Naive B cell (primary cell): ENCODE results near the gene GLB1L. TPM values are rescaled to one million over a fixed set of nuclear protein-coding genes. Genes with fewer than 3 reads are reported as not detected.

Experiments used
- ATAC-seq, 2 donors: fragments of 150-1000 bp; cut with Tn5 transposase; 2 replicates each; pipeline ENCODE4 v1.10.0; 2021; ENCODE audit warnings: low read depth in 2 of 2, mild to moderate bottlenecking in 2 of 2, moderate library complexity in 2 of 2
- DNase-seq: peaks from one replicate; pipeline ENCODE4 v3.0.0; 2022
- H3K27ac Mint-ChIP-seq, 6 donors: one replicate each; pipeline ENCODE4 v1.8.0; 2020 to 2022; ENCODE audit warnings: mild to moderate bottlenecking in 6 of 6, mixed read lengths in 6 of 6, moderate library complexity in 5 of 6, inconsistent platforms in 2 of 6
- H3K27me3 Mint-ChIP-seq, 3 donors: one replicate each; pipeline ENCODE4 v1.8.0; 2021 to 2022; ENCODE audit warnings: mixed read lengths in 3 of 3, mild to moderate bottlenecking in 1 of 3
- H3K36me3 Mint-ChIP-seq, 2 donors: one replicate each; pipeline ENCODE4 v1.8.0; 2020 to 2022; ENCODE audit warnings: mixed read lengths in 2 of 2, inconsistent platforms in 1 of 2, mild to moderate bottlenecking in 1 of 2
- H3K4me1 Mint-ChIP-seq, 3 donors: one replicate each; pipeline ENCODE4 v1.8.0; 2020 to 2022; ENCODE audit warnings: mixed read lengths in 3 of 3, inconsistent platforms in 1 of 3, mild to moderate bottlenecking in 1 of 3, moderate library complexity in 1 of 3
- H3K4me3 Mint-ChIP-seq, 8 donors: one replicate each; pipeline ENCODE4 v1.8.0; 2020 to 2022; ENCODE audit warnings: mild to moderate bottlenecking in 8 of 8, mixed read lengths in 8 of 8, moderate library complexity in 8 of 8, inconsistent platforms in 2 of 8
- H3K9me3 Mint-ChIP-seq, 7 donors: one replicate each; pipeline ENCODE4 v1.8.0; 2020 to 2022; ENCODE audit warnings: mixed read lengths in 7 of 7, mild to moderate bottlenecking in 5 of 7, inconsistent platforms in 2 of 7, moderate library complexity in 1 of 7
- polyA plus RNA-seq, 6 donors: library from polyadenylated mRNA; unstranded; fragments of 300-500 nt; fragmentation: Illumina TruSeq; gene quantifications; one replicate each; pipeline ENCODE4 v1.2.3, GENCODE V29; 2021; ENCODE audit warnings: low read depth in 6 of 6

The GLB1L gene
- polyA plus RNA-seq, 6 donors from 2014 or later, result 0.24 to 1.5 (median 1.00) TPM; not detected in 1

DNA sequence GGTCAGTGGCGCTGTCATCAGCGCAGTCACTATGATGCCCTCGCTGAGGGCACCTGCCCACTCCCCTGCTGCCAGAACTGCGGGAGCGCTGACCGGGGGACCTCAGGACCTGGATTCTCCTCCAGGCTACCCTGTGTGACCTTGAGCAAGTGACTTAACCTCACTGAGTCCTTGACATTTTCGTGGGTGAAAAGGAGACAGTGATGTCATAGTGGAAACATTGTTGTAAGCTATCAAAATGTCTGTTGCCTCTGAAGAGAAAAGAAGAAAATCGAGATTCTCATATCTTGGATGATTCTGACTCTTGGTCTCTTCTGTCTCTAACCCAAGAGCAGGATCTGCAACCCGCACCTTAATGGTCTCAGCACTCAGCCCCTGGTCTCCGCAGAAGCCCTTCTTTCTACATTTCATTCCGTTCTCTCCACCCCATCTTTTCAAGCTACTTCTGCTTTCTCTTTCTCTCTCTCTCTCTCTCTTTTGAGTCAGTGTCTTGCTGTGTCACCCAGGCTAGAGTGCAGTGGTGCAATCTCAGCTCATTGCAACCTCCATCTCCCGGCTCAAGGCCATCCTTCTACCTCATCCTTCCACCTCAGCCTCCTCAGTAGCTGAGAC is 9.5 kb upstream of the GLB1L start:
- ATAC-seq (peak; percentile 47), DNase-seq (peak; percentile 67)
- Mint-ChIP-seq H3K4me1 (peaks cover 36 to 45% (median 44%) of the 10 kb centered on the region in 3 donors), H3K4me3 (peak overlapping the region; percentile 78 to 95 (median 90)), H3K27me3 (no peaks in the 10 kb centered on the region), H3K27ac (peak overlapping the region; percentile 85 to 97 (median 91)), H3K9me3 (no peaks in the 10 kb centered on the region), H3K36me3 (peaks cover 0 to 7% of the 10 kb centered on the region in 2 donors)

DNA sequence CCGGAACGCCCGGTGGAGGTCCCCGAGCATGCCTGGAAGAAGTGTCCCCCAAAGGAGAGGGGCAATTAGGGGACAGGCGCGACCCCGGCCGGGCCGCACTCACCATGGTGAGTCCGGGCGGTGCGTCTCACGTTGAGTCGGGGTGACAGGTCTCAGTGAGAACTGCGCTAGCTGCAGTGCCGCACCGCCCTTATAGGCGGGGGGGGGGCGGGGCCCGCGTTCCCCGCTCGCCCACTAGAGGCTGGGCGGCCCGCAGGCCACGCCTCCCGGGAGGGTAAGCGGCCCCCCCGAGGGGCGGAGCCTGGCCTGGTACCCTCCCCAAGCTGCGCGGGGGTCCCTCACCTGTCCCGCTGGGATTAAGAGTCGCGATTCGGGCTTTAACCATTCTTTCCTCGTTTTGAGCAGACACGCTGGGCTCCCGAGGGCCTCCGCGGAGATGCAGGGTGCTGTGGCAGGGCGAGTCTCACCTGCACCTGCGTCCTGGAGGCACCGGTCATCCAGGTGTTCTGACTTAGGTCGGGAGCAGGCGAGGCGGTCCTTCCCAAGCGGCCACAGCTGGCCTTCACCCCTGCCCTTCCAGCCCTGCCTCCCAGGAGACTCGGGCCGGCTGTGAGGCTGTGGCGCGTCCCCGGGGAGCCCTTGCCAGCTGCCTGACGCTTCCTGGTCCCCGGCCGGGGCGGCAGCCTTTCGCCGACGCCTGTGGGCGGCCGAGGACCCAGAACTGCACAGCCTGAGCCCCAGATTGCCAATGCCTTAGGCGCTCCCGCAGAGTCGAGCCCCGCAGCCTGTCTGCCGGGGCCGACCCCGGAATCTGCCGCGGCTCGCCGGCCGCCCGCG is 8.7 kb upstream of the GLB1L start, which contains the start of gene TUBA4A:
TUBA4A (minus strand) TSS at position 166 of the 837 bp plus-strand sequence; CDS start at position 106, 60 bp downstream.
- Mint-ChIP-seq H3K36me3 (peaks cover 0 to 7% of the 10 kb centered on the region in 2 donors), H3K9me3 (no peaks in the 10 kb centered on the region), H3K4me3 (peak within 1 kb of the TSS; percentile 78 to 95 (median 90)), H3K27ac (peak within 1 kb of the TSS; percentile 85 to 97 (median 94)), H3K4me1 (peaks cover 43 to 52% (median 51%) of the 10 kb centered on the region in 3 donors), H3K27me3 (no peaks in the 10 kb centered on the region)
- DNase-seq (peak; percentile 88), ATAC-seq (peak; percentile 78 to 79)

DNA sequence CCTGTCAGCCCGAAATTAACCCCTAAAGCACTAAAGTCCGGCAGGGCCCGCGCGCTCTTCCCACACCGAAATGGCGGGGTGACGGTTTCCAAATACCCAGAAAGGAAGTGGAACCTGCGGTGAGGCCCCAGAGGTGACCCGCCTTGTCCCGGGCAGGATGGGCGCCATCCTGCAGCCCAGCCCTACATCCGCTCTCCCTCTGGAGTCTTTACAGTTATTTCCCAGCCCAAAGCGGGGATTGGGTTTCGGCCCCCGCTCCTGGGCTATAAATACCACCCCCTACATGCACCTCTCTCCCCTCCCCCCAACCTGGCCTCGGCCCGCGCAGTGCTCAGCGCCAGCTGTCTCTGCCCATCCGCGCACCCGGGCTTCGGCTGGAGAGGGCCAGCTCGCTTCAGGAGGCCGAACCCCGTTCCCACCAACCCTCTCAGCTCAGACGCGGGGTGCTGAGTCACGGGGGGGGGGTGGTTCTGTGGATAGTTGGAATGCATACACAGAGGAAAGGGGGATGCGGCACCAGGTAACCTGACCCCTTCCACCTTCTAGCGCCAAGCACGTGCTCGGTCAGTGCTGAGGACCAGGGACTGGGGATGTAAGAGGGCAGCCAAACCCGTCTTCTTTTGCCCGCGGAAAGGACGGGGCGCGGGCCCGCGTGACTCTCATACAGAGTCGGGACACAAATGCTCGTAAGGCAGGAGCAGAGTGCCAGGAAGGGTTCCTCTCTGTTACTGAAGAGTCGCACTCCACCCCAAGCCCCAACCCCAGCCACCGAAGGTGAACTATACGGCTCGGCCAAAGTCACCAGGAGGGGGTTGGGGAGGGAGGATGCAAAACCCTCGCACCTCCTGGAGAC is 7.9 kb upstream of the GLB1L start, which contains the start of gene TUBA4B:
TUBA4B (plus strand) TSS at position 344 of the 853 bp plus-strand sequence; CDS start at position 509, 165 bp downstream.
- H3K4me1 Mint-ChIP-seq, result peaks cover 52 to 60% (median 60%) of the 10 kb centered on the region in 3 donors
- H3K27me3 Mint-ChIP-seq, result no peaks in the 10 kb centered on the region
- H3K9me3 Mint-ChIP-seq, result no peaks in the 10 kb centered on the region
- ATAC-seq (peak; percentile 27 to 32), DNase-seq (peak; percentile 50)
- peak within 1 kb of the TSS; percentile 85 to 97 (median 92) for H3K27ac Mint-ChIP-seq
- H3K4me3 Mint-ChIP-seq, result peak within 1 kb of the TSS; percentile 78 to 95 (median 90)
- peaks cover 0 to 7% of the 10 kb centered on the region in 2 donors for H3K36me3 Mint-ChIP-seq

DNA sequence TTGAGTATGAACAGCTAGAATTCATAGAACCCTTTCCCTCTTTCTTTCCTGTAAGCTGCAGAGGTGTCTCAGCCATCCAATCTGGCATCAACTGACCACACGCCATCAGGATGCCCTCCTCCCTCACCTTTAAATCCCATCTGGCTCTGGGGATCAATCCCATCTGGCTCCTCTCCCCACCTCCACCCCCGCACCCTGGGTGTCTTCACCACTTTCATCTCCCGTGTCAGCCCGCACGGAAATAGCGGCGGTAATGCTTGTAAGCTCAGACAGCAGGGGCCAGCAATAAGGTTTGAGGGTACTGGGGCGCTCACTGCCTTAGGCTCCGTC is 7.3 kb upstream of the GLB1L start:
- H3K36me3 Mint-ChIP-seq, result peaks cover 0 to 7% of the 10 kb centered on the region in 2 donors

DNA sequence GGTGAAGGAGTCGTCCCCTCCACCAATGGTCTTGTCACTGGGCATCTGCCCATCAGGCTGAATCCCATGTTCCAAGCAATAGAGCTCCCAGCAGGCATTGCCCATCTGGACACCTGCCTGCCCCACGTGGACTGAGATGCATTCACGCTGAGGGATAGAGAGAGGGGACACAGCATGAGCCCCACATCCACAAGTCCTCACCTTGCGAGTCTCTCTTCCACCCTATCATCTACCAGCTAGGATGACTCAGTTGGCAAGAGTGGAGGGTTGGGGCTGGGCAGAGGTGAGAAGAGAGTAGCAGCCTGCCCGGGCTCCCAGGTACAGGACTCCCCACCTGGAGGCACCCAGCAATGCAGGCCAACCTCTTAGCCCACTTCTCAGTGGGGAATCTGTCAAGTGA is 6.8 kb upstream of the GLB1L start:
- Mint-ChIP-seq H3K4me3 (peak overlapping the region; percentile 78 to 95 (median 90)), H3K4me1 (peaks cover 60 to 71% (median 70%) of the 10 kb centered on the region in 3 donors), H3K36me3 (peaks cover 0 to 7% of the 10 kb centered on the region in 2 donors), H3K27ac (peak overlapping the region in 4 of 6 donors; percentile 12 to 97 (median 84)), H3K9me3 (no peaks in the 10 kb centered on the region), H3K27me3 (no peaks in the 10 kb centered on the region)
- DNase-seq, result no peak
- ATAC-seq, result no peak

More for the DNA sequence above, 7.3 kb upstream of the GLB1L start:
- Mint-ChIP-seq H3K4me1 (peaks cover 58 to 66% (median 66%) of the 10 kb centered on the region in 3 donors), H3K27ac (peak overlapping the region; percentile 74 to 97 (median 88)), H3K9me3 (no peaks in the 10 kb centered on the region), H3K27me3 (no peaks in the 10 kb centered on the region), H3K4me3 (peak overlapping the region; percentile 78 to 95 (median 90))
- ATAC-seq (no peak), DNase-seq (no peak)

DNA sequence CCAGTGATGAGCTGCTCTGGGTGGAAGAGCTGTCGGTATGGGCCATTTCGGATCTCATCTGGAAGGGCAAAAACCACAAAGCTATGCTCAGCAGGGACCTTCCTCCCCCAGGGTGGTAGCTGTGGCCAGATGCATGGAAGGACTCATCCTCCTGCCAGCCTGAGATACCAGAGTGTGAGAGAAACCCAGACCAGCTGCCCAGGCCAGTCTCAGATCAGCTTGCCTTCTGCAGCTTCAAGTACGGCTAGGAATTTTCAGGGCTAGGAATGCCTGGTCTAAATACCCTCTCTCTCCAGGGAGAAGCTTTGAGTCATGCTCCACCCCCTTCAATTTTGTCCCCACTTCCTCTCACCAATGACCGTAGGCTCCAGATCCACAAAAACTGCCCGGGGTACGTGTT is 6.4 kb upstream of the GLB1L start:
- peaks cover 0 to 7% of the 10 kb centered on the region in 2 donors for H3K36me3 Mint-ChIP-seq
- no peak for ATAC-seq
- DNase-seq, result no peak
- H3K4me1 Mint-ChIP-seq, result peaks cover 60 to 75% (median 74%) of the 10 kb centered on the region in 3 donors
- H3K4me3 Mint-ChIP-seq, result peak overlapping the region; percentile 78 to 95 (median 90)
- H3K27me3 Mint-ChIP-seq, result no peaks in the 10 kb centered on the region
- H3K27ac Mint-ChIP-seq, result peak overlapping the region in 4 of 6 donors; percentile 12 to 97 (median 84)
- H3K9me3 Mint-ChIP-seq, result no peaks in the 10 kb centered on the region

DNA sequence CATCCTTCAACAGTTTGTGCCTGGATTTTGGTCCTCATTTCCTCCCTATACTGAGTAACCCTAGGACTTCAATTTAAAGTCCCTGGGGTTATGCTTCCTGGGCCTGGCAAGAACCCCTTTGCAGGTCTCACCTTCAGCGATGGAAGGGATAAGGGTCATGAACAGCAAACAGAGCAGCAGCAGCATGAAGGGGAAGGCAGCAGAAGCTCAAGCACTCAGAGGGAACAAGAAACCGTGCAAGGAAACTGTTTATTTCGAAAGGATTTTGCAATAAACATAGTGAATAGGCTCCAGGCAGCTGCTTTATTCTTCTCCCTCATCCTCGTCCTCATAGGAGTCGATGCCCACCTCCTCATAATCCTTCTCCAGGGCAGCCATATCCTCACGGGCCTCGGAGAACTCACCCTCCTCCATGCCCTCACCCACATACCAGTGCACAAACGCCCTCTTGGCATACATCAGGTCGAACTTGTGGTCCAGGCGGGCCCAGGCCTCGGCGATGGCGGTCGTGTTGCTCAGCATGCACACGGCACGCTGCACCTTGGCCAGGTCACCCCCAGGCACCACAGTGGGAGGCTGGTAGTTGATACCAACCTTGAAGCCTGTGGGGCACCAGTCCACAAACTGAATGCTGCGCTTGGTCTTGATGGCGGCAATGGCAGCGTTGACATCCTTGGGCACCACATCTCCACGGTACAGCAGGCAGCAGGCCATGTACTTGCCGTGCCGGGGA is 5.0 kb upstream of the GLB1L start:
- H3K36me3 Mint-ChIP-seq, result peaks cover 0 to 7% of the 10 kb centered on the region in 2 donors
- H3K9me3 Mint-ChIP-seq, result no peaks in the 10 kb centered on the region
- no peaks in the 10 kb centered on the region for H3K27me3 Mint-ChIP-seq

DNA sequence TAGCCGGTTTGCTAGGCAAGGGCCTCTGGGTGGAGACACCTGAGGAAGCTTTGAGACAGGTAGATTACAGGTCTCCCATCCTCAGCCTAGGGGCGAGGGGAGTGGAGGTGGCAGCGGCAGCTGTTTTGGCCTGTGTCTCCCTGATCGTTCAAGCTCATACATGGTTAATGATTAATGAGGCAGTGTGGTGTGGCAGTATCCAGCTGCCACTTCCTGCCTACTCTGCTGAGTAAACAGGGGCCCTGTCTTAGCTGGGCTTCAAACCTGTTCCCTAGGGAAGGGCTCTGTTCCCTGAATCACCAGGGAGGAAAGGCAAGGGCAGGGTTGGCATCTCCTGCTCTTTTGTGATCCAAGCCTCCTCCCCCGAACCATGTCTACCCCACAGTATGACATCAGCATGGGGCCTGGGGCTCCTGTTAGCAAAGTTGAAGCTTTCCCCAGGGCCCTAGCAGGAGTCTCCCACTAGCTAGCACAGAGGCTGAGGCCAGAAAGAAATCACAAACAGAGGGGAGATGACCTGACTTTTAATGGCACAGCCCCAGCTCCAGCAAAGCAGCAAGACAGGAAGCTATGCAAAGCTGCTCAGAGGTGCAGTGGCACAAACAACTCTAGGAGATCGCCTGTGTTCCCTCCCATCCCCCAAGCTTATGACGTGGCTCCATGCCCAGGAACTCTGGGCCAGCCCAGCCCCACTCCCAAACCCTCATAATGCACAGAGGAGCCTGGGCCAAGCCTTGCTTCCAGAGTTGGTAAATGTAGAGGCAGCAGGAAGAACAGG is 4.1 kb upstream of the GLB1L start:
- H3K4me3 Mint-ChIP-seq, result peak overlapping the region; percentile 78 to 95 (median 91)
- ATAC-seq (no peak), DNase-seq (peak; percentile 40)
- peaks cover 52 to 81% (median 77%) of the 10 kb centered on the region in 3 donors for H3K4me1 Mint-ChIP-seq
- H3K27me3 Mint-ChIP-seq, result no peaks in the 10 kb centered on the region
- H3K9me3 Mint-ChIP-seq, result no peaks in the 10 kb centered on the region
- peaks cover 0 to 7% of the 10 kb centered on the region in 2 donors for H3K36me3 Mint-ChIP-seq
- H3K27ac Mint-ChIP-seq, result peak overlapping the region; percentile 93 to 95 (median 94)

More for the DNA sequence above, 5.0 kb upstream of the GLB1L start:
- DNase-seq, result no peak
- no peak for ATAC-seq
- peak overlapping the region in 5 of 6 donors; percentile 59 to 94 (median 93) for H3K27ac Mint-ChIP-seq
- peak overlapping the region; percentile 78 to 95 (median 91) for H3K4me3 Mint-ChIP-seq
- H3K4me1 Mint-ChIP-seq, result peaks cover 57 to 84% (median 79%) of the 10 kb centered on the region in 3 donors

DNA sequence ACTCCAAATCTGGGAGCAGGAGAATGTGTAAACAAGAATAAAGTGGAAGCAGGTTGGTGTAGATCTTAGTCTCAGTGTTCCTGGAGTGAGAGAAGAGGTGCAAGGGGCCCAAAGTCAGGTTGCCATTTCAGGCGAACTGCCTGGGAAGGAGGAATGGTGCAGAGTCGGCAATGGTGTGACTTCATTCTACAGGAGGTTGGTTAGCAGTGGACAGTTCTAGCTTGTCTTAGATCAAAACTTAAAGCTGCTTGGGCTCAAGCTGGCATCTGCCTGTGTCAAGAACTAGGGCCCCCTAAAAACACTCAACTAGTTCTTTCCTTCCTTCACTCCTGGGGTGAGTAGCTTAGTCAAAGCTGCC is 3.6 kb upstream of the GLB1L start:
- peak overlapping the region in 5 of 6 donors; percentile 93 to 94 (median 94) for H3K27ac Mint-ChIP-seq
- peaks cover 0 to 7% of the 10 kb centered on the region in 2 donors for H3K36me3 Mint-ChIP-seq
- H3K9me3 Mint-ChIP-seq, result no peaks in the 10 kb centered on the region
- ATAC-seq, result no peak
- no peaks in the 10 kb centered on the region for H3K27me3 Mint-ChIP-seq
- peak overlapping the region; percentile 78 to 95 (median 91) for H3K4me3 Mint-ChIP-seq
- peaks cover 52 to 85% (median 77%) of the 10 kb centered on the region in 3 donors for H3K4me1 Mint-ChIP-seq
- no peak for DNase-seq

DNA sequence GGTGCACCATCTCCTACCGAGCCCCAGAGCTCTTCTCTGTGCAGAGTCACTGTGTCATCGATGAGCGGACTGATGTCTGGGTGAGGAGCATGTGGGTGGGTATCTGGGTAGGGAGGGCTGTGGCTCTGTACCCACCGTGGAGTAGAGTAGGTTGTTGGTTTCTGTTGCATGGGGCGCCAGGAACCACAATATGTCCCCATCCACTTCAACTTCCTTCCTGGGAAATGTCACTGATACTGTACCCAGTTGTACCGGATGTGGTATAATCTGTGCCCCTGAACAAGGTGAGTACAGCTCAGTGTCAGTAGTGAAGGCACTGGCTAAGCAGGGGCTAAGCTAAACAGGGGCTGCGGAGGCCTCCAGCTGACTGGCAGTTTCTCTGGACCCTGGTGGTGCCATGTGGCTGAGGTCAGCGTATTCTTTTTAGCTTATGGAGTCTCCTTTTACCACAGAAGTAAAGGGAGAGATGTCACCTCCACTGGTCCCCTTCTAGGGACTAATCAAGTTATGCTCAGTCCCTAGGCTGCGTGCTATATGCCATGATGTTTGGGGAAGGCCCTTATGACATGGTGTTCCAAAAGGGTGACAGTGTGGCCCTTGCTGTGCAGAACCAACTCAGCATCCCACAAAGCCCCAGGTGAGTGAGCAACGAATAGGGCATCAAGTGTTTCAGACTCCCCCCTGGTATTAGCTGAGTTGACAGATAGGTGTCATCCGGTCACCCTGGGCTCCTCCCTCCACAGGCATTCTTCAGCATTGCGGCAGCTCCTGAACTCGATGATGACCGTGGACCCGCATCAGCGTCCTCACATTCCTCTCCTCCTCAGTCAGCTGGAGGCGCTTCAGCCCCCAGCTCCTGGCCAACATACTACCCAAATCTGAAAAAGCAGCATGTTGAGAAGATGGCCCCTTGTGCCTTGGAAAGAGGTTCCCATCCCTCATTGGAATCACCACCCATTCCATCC is 2.7 kb upstream of the GLB1L start:
- DNase-seq, result peak; percentile 55
- H3K4me1 Mint-ChIP-seq, result peaks cover 55 to 93% (median 78%) of the 10 kb centered on the region in 3 donors
- peaks cover 0 to 7% of the 10 kb centered on the region in 2 donors for H3K36me3 Mint-ChIP-seq
- peak; percentile 49 to 57 for ATAC-seq
- peak overlapping the region; percentile 62 to 95 (median 90) for H3K4me3 Mint-ChIP-seq
- H3K27ac Mint-ChIP-seq, result peak overlapping the region; percentile 63 to 94 (median 90)
- no peaks in the 10 kb centered on the region for H3K27me3 Mint-ChIP-seq
- no peaks in the 10 kb centered on the region for H3K9me3 Mint-ChIP-seq

DNA sequence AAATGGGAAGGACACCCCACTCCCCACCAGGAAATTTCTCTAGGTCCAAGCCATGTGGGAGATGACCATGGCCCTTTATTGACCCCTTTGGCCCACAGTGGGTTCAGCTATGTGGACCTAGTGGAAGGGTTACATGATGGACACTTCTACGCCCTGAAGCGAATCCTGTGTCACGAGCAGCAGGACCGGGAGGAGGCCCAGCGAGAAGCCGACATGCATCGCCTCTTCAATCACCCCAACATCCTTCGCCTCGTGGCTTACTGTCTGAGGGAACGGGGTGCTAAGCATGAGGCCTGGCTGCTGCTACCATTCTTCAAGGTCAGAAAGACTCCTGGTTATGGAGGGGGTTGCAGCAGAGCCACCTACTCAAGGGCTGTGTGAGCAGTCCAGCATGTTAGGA is 1.3 kb upstream of the GLB1L start:
- Mint-ChIP-seq H3K27ac (peak overlapping the region in 4 of 6 donors; percentile 70 to 93 (median 82)), H3K9me3 (no peaks in the 10 kb centered on the region), H3K36me3 (peaks cover 0 to 7% of the 10 kb centered on the region in 2 donors), H3K27me3 (no peaks in the 10 kb centered on the region), H3K4me3 (peak overlapping the region; percentile 51 to 95 (median 84)), H3K4me1 (peaks cover 45 to 83% (median 66%) of the 10 kb centered on the region in 3 donors)
- no peak for DNase-seq
- ATAC-seq, result no peak
